Neuronal stem cell (in vitro differentiated cells): ENCODE results near the gene ARHGAP22.

ENCODE experiments used
- DNase-seq: peaks from one replicate; pipeline ENCODE4 v3.0.0-alpha.2; 2013; ENCODE audit warnings: low spot score
- H2AFZ ChIP-seq: one replicate; pipeline ENCODE4 v1.6.1; 2013; ENCODE audit warnings: mild to moderate bottlenecking, low read length, inconsistent platforms
- H2AK5ac ChIP-seq: 2 replicates; pipeline ENCODE4 v1.6.1; 2013; ENCODE audit warnings: low read depth, mild to moderate bottlenecking, inconsistent platforms, low read length, moderate library complexity, mixed read lengths
- H2BK120ac ChIP-seq: 2 replicates; pipeline ENCODE4 v1.6.1; 2013; ENCODE audit warnings: low read depth, mild to moderate bottlenecking, inconsistent platforms, low read length, moderate library complexity, mixed read lengths
- H2BK12ac ChIP-seq: one replicate; pipeline ENCODE4 v1.6.1; 2013; ENCODE audit warnings: low read length, inconsistent platforms
- H2BK15ac ChIP-seq: 2 replicates; pipeline ENCODE4 v1.6.1; 2013; ENCODE audit warnings: mild to moderate bottlenecking, low read length, inconsistent platforms, mixed read lengths
- H2BK5ac ChIP-seq: one replicate; pipeline ENCODE4 v1.6.1; 2013; ENCODE audit warnings: inconsistent platforms, mild to moderate bottlenecking, low read length, moderate library complexity
- H3K14ac ChIP-seq: one replicate; pipeline ENCODE4 v1.6.1; 2013; ENCODE audit warnings: low read length, inconsistent platforms
- H3K18ac ChIP-seq: 2 replicates; pipeline ENCODE4 v1.6.1; 2013; ENCODE audit warnings: low read length, inconsistent platforms
- H3K23ac ChIP-seq: 2 replicates; pipeline ENCODE4 v1.6.1; 2013; ENCODE audit warnings: low read depth, mild to moderate bottlenecking, mixed read lengths, low read length, inconsistent platforms; ENCODE audit not compliant: poor library complexity
- H3K27ac ChIP-seq: replicated peaks from 3 replicates; pipeline ENCODE4 v1.5.1; 2013; ENCODE audit warnings: low read length, inconsistent platforms
- H3K27me3 ChIP-seq, 3 experiments: 2 replicates each; pipeline ENCODE4 v1.6.1; 2013; ENCODE audit warnings: low read length in 3 of 3, mild to moderate bottlenecking in 2 of 3, inconsistent platforms in 1 of 3, low read depth in 1 of 3, mixed read lengths in 1 of 3, moderate library complexity in 1 of 3; ENCODE audit not compliant: control insufficient read depth in 3 of 3, insufficient read depth in 3 of 3
- H3K36me3 ChIP-seq, 2 donors: replicated peaks in 1 of 2; 2 replicates each; pipeline ENCODE4 v1.6.1; 2013; ENCODE audit warnings: low read length in 2 of 2; ENCODE audit not compliant: control insufficient read depth in 2 of 2, insufficient read depth in 2 of 2
- H3K4ac ChIP-seq: 2 replicates; pipeline ENCODE4 v1.6.1; 2013; ENCODE audit warnings: inconsistent platforms, mild to moderate bottlenecking, low read length, moderate library complexity
- H3K4me1 ChIP-seq, 2 donors: 1 replicate in 1 of 2; 2 replicates in 1 of 2; pipeline ENCODE4 v1.6.1; 2013; ENCODE audit warnings: low read length in 2 of 2, low read depth in 1 of 2; ENCODE audit not compliant: control insufficient read depth in 2 of 2, insufficient read depth in 1 of 2
- H3K4me2 ChIP-seq: one replicate; pipeline ENCODE4 v1.6.1; 2013; ENCODE audit warnings: mild to moderate bottlenecking, low read length, inconsistent platforms; ENCODE audit not compliant: insufficient read depth, poor library complexity, severe bottlenecking
- H3K4me3 ChIP-seq, 2 donors: 2 replicates each; pipeline ENCODE4 v1.5.1; 2013; ENCODE audit warnings: low read length in 2 of 2, mild to moderate bottlenecking in 2 of 2, inconsistent platforms in 1 of 2, moderate library complexity in 1 of 2
- H3K79me1 ChIP-seq: one replicate; pipeline ENCODE4 v1.6.1; 2013; ENCODE audit warnings: low read depth, mild to moderate bottlenecking, inconsistent platforms, low read length, moderate library complexity
- H3K9ac ChIP-seq: one replicate; pipeline ENCODE4 v1.6.1; 2013; ENCODE audit warnings: mild to moderate bottlenecking, low read depth, low read length, inconsistent platforms; ENCODE audit not compliant: poor library complexity
- H3K9me3 ChIP-seq, 2 donors: replicated peaks in 1 of 2; 2 replicates each; pipeline versions ENCODE3 to v1.6.1; 2013; ENCODE audit warnings: low read length in 2 of 2, mild to moderate bottlenecking in 2 of 2, inconsistent platforms in 1 of 2, low read depth in 1 of 2, mixed read lengths in 1 of 2, moderate library complexity in 1 of 2; ENCODE audit not compliant: control insufficient read depth in 2 of 2, insufficient read depth in 1 of 2
- H4K8ac ChIP-seq: one replicate; pipeline ENCODE4 v1.6.1; 2013; ENCODE audit warnings: low read depth, mild to moderate bottlenecking, inconsistent platforms, low read length, moderate library complexity
- H4K91ac ChIP-seq: one replicate; pipeline ENCODE4 v1.6.1; 2013; ENCODE audit warnings: low read length, low read depth, mild to moderate bottlenecking, inconsistent platforms; ENCODE audit not compliant: poor library complexity
- WGBS, 2 donors: extraction: QIAGEN DNeasy Blood & Tissue Kit; methylation state at CpG; one replicate each; pipeline ENCODE4 v1.1.7; 2013; ENCODE audit warnings: missing lambda C conversion rate in 2 of 2, mixed read lengths in 1 of 2; ENCODE audit not compliant: insufficient read length in 2 of 2, insufficient replicate concordance in 1 of 2; ENCODE audit errors: extremely low coverage in 2 of 2; 5-methylcytosine and 5-hydroxymethylcytosine counted together

The ARHGAP22 gene

DNA sequence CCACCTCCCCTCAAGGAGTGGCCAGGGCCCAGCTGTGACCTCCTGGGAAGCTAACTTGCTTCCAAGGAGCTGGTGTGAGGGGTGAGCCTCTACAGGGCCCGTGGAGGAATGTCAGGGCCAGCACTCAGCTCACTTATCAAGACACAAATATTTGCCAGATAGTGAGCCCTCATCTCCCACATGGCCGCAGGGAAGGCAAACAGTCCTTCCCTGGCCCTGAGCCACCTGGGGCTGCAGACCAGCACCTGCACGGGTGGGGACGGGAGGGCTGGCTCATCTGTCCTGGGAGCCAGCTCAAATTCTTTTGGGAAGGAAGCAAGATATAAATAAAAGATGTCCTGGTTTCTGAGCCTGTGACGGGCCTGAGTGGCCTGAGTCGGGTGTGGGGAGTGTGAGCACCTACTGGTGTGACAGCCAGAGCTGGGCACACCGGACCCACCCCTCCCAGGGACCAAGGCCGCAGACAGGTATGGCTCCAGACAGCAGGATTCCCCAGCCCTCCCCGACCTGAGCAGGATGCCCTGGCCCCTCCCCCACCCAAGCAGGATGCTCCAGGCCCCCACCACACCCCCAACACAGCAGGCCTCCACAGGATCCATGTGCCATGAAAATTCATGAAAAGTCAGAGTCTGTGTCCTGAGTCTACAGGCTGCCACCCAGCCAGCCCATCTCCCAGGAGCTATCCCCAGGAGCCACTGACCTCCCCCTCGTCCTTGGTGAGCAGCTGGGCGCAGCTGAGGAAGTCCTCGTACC lies 150.4 kb downstream of the ARHGAP22 start:
- Histone ChIP-seq H3K4me1 (peaks cover 0 to 5% of the 10 kb centered on the region in 2 donors), H3K18ac (peak overlapping the region; percentile 76), H2BK12ac (no peak overlapping the region), H4K8ac (no peak overlapping the region), H3K27me3 (no peaks in the 10 kb centered on the region), H2AFZ (no peak overlapping the region), H3K79me1 (peaks cover 4% of the 10 kb centered on the region), H3K14ac (peak overlapping the region; percentile 56), H2BK15ac (no peak overlapping the region), H3K4ac (no peak overlapping the region), H4K91ac (no peak overlapping the region), H3K4me3 (no peak overlapping the region), H2BK120ac (no peak overlapping the region), H3K36me3 (no peaks in the 10 kb centered on the region), H2AK5ac (no peak overlapping the region), H2BK5ac (peak overlapping the region; percentile 24), H3K23ac (peak overlapping the region; percentile 80), H3K9ac (no peak overlapping the region), H3K9me3 (no peaks in the 10 kb centered on the region), H3K27ac (no peak overlapping the region), H3K4me2 (no peak overlapping the region)
- no CpG with 5 or more reads among the region's 12 CpGs for WGBS, 2 donors
- no peak for DNase-seq

DNA sequence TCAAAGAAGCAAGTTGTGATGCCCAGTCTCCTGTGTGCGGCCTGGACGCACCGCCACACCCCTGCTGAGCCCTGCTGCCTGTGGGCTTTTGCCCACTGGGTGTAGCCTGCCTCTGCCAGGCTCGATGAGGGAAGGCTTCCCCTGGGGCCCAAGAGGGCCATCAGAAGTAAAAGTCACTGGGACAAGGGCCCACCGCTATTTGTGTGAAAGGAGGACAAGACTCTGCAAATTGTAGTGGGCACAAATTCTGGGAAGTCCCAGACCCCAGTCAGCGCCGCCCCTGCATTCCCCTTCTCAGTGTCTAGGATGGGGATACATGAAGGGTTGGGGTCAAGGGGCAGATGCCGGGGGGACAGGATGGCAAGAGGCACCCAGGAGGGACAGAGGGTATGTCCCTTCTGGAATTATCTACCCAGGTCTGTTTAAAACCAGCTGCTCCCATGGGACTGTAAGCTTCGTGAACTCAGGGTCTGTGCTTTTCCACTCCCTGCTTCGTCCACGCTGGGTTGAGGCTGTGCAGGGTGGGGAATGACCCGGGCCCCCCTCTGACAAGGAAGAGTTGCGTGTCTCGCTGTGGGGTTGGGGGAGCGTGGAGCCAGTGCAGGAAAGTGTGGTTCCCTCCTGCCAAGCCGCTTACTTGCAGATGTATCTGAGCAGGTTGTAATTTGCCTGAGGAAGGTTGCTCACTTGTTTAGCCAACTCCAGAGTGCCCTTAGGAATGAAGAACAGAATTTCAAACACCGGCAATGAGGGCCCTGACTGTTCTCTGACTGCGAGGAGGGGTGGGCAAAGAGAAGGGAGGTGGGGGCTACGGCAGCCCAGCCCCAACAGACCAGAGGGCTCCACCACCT lies 151.2 kb downstream of the ARHGAP22 start:
- Histone ChIP-seq H3K9me3 (no peaks in the 10 kb centered on the region), H2BK120ac (no peak overlapping the region), H3K23ac (peak overlapping the region; percentile 31), H4K8ac (no peak overlapping the region), H3K36me3 (no peaks in the 10 kb centered on the region), H2AK5ac (no peak overlapping the region), H3K27ac (no peak overlapping the region), H2AFZ (no peak overlapping the region), H3K4me3 (no peak overlapping the region), H3K18ac (peak overlapping the region; percentile 38), H3K4me1 (peaks cover 0 to 5% of the 10 kb centered on the region in 2 donors), H2BK12ac (no peak overlapping the region), H2BK5ac (no peak overlapping the region), H3K27me3 (no peaks in the 10 kb centered on the region), H3K9ac (no peak overlapping the region), H3K4ac (no peak overlapping the region), H3K14ac (peak overlapping the region; percentile 56), H3K79me1 (peaks cover 4% of the 10 kb centered on the region), H3K4me2 (no peak overlapping the region), H4K91ac (no peak overlapping the region), H2BK15ac (no peak overlapping the region)
- no peak for DNase-seq
- WGBS, 2 donors: no CpG with 5 or more reads among the region's 19 CpGs

DNA sequence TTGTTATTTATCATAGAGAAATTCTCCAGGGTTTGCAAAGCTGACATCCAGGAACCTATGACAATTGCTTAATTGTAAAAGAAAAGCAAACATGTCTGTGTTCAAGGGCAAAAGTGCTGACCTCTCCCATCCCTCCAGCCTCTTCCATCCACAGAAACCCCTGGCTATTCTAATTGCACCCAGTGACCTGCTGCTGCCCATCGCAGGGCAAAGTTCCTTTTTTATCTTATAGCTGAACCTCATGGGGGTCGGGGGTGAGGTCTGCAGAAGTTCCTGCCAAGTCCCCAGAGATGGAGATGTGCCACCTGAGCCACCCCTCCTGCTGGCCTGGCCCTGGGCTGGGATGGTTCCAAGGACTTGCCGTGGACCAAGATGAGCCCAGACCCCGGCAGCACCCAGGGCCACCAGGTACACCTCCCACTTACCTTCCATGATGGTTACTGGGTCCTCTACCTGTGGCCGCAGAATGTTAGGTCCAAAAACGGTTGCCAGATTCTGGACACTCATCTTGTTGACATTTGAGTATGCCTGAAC lies 151.9 kb downstream of the ARHGAP22 start:
- H3K23ac ChIP-seq: peak overlapping the region; percentile 32
- no peak overlapping the region for H3K27ac ChIP-seq
- H2BK5ac ChIP-seq: no peak overlapping the region
- peaks cover 0 to 5% of the 10 kb centered on the region in 2 donors for H3K4me1 ChIP-seq
- H3K4me2 ChIP-seq: no peak overlapping the region
- no peak overlapping the region for H3K18ac ChIP-seq
- no peaks in the 10 kb centered on the region for H3K9me3 ChIP-seq
- H2BK120ac ChIP-seq: no peak overlapping the region
- H4K91ac ChIP-seq: no peak overlapping the region
- peaks cover 4% of the 10 kb centered on the region for H3K79me1 ChIP-seq
- no peaks in the 10 kb centered on the region for H3K27me3 ChIP-seq
- WGBS, 2 donors: no CpG with 5 or more reads among the region's 6 CpGs
- H3K14ac ChIP-seq: no peak overlapping the region
- H2AK5ac ChIP-seq: no peak overlapping the region
- no peak overlapping the region for H2AFZ ChIP-seq
- no peak overlapping the region for H2BK15ac ChIP-seq
- H3K4me3 ChIP-seq: no peak overlapping the region
- no peaks in the 10 kb centered on the region for H3K36me3 ChIP-seq
- H4K8ac ChIP-seq: no peak overlapping the region
- H2BK12ac ChIP-seq: no peak overlapping the region
- H3K9ac ChIP-seq: no peak overlapping the region
- DNase-seq: no peak
- no peak overlapping the region for H3K4ac ChIP-seq
